Osteoblast (primary cell): ENCODE results near the gene LRRC14B. TPM values are rescaled to one million over a fixed set of nuclear protein-coding genes. Genes with fewer than 3 reads are reported as not detected.
"Not testable (repeated sequence)": the region's sequence is repeated elsewhere in the genome, so short reads cannot be mapped to it uniquely, and the experiment has no call there.

ENCODE experiments used
- DNase-seq: peaks from one replicate; pipeline ENCODE4 v3.0.0; 2011; ENCODE audit warnings: low spot score, mixed read lengths; ENCODE audit not compliant: insufficient read length; ENCODE audit errors: missing footprints
- H2AFZ ChIP-seq: 2 replicates; pipeline ENCODE4 v1.6.0; 2011; ENCODE audit warnings: mild to moderate bottlenecking, low read length
- H3K27ac ChIP-seq: 2 replicates; pipeline ENCODE4 v1.5.1; 2011; ENCODE audit warnings: mild to moderate bottlenecking, low read depth, low read length, moderate library complexity
- H3K27me3 ChIP-seq: 2 replicates; pipeline ENCODE4 v1.6.0; 2012; ENCODE audit warnings: mild to moderate bottlenecking, control low read depth, inconsistent platforms, low read length, moderate library complexity; ENCODE audit not compliant: insufficient read depth
- H3K36me3 ChIP-seq: 2 replicates; pipeline ENCODE4 v1.5.1; 2011; ENCODE audit warnings: mild to moderate bottlenecking, low read length, control low read depth, moderate library complexity; ENCODE audit not compliant: insufficient read depth
- H3K4me1 ChIP-seq: 2 replicates; pipeline ENCODE4 v1.5.1; 2011; ENCODE audit warnings: mild to moderate bottlenecking, low read length, control low read depth, moderate library complexity; ENCODE audit not compliant: insufficient read depth
- H3K4me2 ChIP-seq: 2 replicates; pipeline ENCODE4 v1.6.0; 2011; ENCODE audit warnings: mild to moderate bottlenecking, low read length; ENCODE audit not compliant: insufficient read depth
- H3K4me3 ChIP-seq: fragments of 200-600 bp; sonication (generic); 3 replicates; pipeline ENCODE4 v1.5.1; 2012; ENCODE audit warnings: mild to moderate bottlenecking, low read length, inconsistent platforms; ENCODE audit not compliant: insufficient read depth
- H3K79me2 ChIP-seq: 2 replicates; pipeline ENCODE4 v1.6.0; 2012; ENCODE audit warnings: mild to moderate bottlenecking, low read length, control low read depth, inconsistent platforms; ENCODE audit not compliant: insufficient read depth
- H3K9me3 ChIP-seq: 2 replicates; pipeline ENCODE4 v1.5.1; 2011; ENCODE audit warnings: low read depth, low read length, control low read depth
- H4K20me1 ChIP-seq: 2 replicates; pipeline ENCODE4 v1.6.0; 2012; ENCODE audit warnings: mild to moderate bottlenecking, low read length, control low read depth; ENCODE audit not compliant: insufficient read depth
- total RNA-seq: library from RNA; depleted of rRNA; stranded (reverse); fragments of >200 nt; gene quantifications from 2 replicates; pipeline ENCODE4 v1.2.3, GENCODE V29; 2012
- TF ChIP-seq, protein P1 (sequence below): IDR thresholded peaks from 2 replicates; pipeline ENCODE4 v1.5.1; 2011; ENCODE audit warnings: mild to moderate bottlenecking, low read depth, low read length, moderate library complexity; ENCODE audit errors: extremely low read depth

Gene LRRC14B
- total RNA-seq, 1 donor: under 0.01 TPM

GRCh38 chr5:234450-234849 is 43.2 kb downstream of the LRRC14B start:
- Histone ChIP-seq H3K9me3 (no peaks in the 10 kb centered on the region), H3K27me3 (no peaks in the 10 kb centered on the region), H3K4me1 (no peaks in the 10 kb centered on the region), H4K20me1 (peaks cover under 1% of the 10 kb centered on the region), H2AFZ (no peak overlapping the region), H3K36me3 (peaks cover 54% of the 10 kb centered on the region), H3K27ac (no peak overlapping the region), H3K4me2 (no peak overlapping the region), H3K79me2 (no peaks in the 10 kb centered on the region), H3K4me3 (no peak overlapping the region)
- DNase-seq: no peak
- TF ChIP-seq, protein P1, sequence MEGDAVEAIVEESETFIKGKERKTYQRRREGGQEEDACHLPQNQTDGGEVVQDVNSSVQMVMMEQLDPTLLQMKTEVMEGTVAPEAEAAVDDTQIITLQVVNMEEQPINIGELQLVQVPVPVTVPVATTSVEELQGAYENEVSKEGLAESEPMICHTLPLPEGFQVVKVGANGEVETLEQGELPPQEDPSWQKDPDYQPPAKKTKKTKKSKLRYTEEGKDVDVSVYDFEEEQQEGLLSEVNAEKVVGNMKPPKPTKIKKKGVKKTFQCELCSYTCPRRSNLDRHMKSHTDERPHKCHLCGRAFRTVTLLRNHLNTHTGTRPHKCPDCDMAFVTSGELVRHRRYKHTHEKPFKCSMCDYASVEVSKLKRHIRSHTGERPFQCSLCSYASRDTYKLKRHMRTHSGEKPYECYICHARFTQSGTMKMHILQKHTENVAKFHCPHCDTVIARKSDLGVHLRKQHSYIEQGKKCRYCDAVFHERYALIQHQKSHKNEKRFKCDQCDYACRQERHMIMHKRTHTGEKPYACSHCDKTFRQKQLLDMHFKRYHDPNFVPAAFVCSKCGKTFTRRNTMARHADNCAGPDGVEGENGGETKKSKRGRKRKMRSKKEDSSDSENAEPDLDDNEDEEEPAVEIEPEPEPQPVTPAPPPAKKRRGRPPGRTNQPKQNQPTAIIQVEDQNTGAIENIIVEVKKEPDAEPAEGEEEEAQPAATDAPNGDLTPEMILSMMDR: no peak

- not testable (repeated sequence) for H3K27me3 ChIP-seq, H3K4me1 ChIP-seq, H4K20me1 ChIP-seq, H3K9me3 ChIP-seq, H2AFZ ChIP-seq, DNase-seq, H3K4me3 ChIP-seq, H3K79me2 ChIP-seq, H3K4me2 ChIP-seq, H3K27ac ChIP-seq
- peaks cover 50% of the 10 kb centered on the region for H3K36me3 ChIP-seq
These were observed 44.2 kb downstream of the LRRC14B start for GRCh38 chr5:235527-235926.

DNA sequence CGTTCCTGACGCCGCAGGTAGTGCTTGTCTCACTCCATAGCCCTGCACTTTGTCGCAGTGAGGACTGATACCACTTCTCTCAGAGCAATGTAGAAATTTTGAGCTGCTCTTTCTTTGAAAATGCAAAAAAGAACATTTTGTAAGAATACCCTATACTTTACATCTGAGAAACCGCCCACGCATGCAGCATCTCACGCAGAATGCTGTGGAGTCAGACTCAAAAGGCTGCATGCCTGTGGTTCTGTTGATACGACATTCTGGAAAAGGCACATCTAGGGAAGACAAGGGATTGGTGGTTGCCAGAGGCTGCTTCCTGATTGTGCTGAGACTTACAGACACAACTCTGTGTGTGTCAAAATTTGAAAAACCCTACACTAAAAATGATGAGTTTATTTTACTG is 46.6 kb downstream of the LRRC14B start:
- H3K27me3 ChIP-seq, DNase-seq, H3K4me2 ChIP-seq, H3K79me2 ChIP-seq, H3K27ac ChIP-seq, H3K4me1 ChIP-seq, H3K4me3 ChIP-seq, H3K9me3 ChIP-seq, H2AFZ ChIP-seq, H4K20me1 ChIP-seq: not testable (repeated sequence)
- H3K36me3 ChIP-seq: peaks cover 56% of the 10 kb centered on the region

GRCh38 chr5:240550-240949 is 49.3 kb downstream of the LRRC14B start:
- not testable (repeated sequence) for H3K27me3 ChIP-seq, H3K9me3 ChIP-seq, DNase-seq, H3K27ac ChIP-seq, H3K4me2 ChIP-seq, H3K4me1 ChIP-seq, H4K20me1 ChIP-seq, H2AFZ ChIP-seq, H3K4me3 ChIP-seq, H3K79me2 ChIP-seq
- H3K36me3 ChIP-seq: peaks cover 35% of the 10 kb centered on the region

DNA sequence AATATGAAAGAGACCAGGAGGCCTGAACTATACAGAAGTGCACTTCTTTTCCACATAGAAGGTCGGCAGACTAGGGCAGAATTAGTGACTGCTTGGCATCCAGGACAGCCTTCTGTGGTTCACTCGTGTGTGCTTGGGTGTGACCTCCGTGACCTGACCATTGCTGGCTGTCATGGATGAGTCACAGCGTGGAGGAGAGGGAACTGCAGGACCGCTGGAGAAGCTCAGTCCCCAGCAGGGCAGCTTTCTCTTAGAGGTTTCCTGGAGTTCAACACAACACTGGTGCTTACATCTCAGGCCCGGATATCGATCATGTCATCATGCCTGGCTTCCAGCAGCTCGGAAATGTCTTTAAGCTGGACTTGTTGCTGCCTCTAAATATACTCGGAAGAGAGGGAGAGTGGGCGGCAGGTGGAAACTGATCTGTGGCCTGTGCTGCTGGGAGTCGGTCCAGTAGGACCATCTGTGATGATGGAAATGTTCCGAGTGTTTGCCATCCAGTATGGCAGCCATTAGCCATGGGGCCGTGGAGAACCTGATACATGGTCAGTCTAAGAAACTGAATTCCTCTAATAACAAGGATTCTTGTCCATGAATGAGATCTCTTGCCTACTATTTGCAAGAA is 49.9 kb downstream of the LRRC14B start:
- not testable (repeated sequence) for H3K27ac ChIP-seq, H3K4me3 ChIP-seq, H3K79me2 ChIP-seq, H3K4me2 ChIP-seq, H3K4me1 ChIP-seq, H2AFZ ChIP-seq, H3K27me3 ChIP-seq, H4K20me1 ChIP-seq, DNase-seq, H3K9me3 ChIP-seq
- H3K36me3 ChIP-seq: peaks cover 34% of the 10 kb centered on the region

- H3K4me2 ChIP-seq, H3K9me3 ChIP-seq, H3K4me1 ChIP-seq, H3K27ac ChIP-seq, H3K4me3 ChIP-seq, H2AFZ ChIP-seq, DNase-seq, H3K27me3 ChIP-seq, H3K79me2 ChIP-seq, H4K20me1 ChIP-seq: not testable (repeated sequence)
- H3K36me3 ChIP-seq: peaks cover 52% of the 10 kb centered on the region
These were observed 52.5 kb downstream of the LRRC14B start for GRCh38 chr5:243683-244367.

- H3K4me1 ChIP-seq, H3K27me3 ChIP-seq, H4K20me1 ChIP-seq, H2AFZ ChIP-seq, H3K9me3 ChIP-seq, DNase-seq, H3K4me2 ChIP-seq, H3K27ac ChIP-seq, H3K4me3 ChIP-seq, H3K79me2 ChIP-seq: not testable (repeated sequence)
- H3K36me3 ChIP-seq: peaks cover 41% of the 10 kb centered on the region
These were observed 54.4 kb downstream of the LRRC14B start for GRCh38 chr5:245717-246116.
